AG10803 (cell line): ENCODE measurements around the gene ABI1.

Source experiments
- DNase-seq: peaks from one replicate; pipeline ENCODE4 v3.0.0; 2010; ENCODE audit warnings: low read depth
- H3K4me3 ChIP-seq: 2 replicates; pipeline ENCODE4 v1.5.1; 2011; ENCODE audit warnings: mild to moderate bottlenecking, low read length, control low read depth
- CTCF ChIP-seq: conservative IDR thresholded peaks from 2 replicates; pipeline ENCODE4 v1.5.1; 2011; ENCODE audit warnings: mild to moderate bottlenecking, low read length, control low read depth, inconsistent platforms

Gene ABI1

GRCh38 chr10:26765549-26765948 lies 95.2 kb downstream of the ABI1 start:
- H3K4me3 ChIP-seq: no peak overlapping the region
- TF ChIP-seq CTCF: no peak
- DNase-seq: peak; percentile 14

GRCh38 chr10:26759008-26759407 lies 101.8 kb downstream of the ABI1 start:
- TF ChIP-seq CTCF: no peak
- no peak for DNase-seq
- no peak overlapping the region for H3K4me3 ChIP-seq

- no peak overlapping the region for H3K4me3 ChIP-seq
- peak; percentile 6 for DNase-seq
- no peak for TF ChIP-seq CTCF
These were observed 105.3 kb downstream of the ABI1 start for GRCh38 chr10:26755443-26755903.

GRCh38 chr10:26746061-26746460 lies 114.7 kb downstream of the ABI1 start:
- no peak for TF ChIP-seq CTCF
- no peak overlapping the region for H3K4me3 ChIP-seq
- no peak for DNase-seq

GRCh38 chr10:26743841-26744240 lies 116.9 kb downstream of the ABI1 start:
- no peak overlapping the region for H3K4me3 ChIP-seq
- no peak for DNase-seq
- TF ChIP-seq CTCF: no peak

- peak; percentile 11 for DNase-seq
- H3K4me3 ChIP-seq: no peak overlapping the region
- TF ChIP-seq CTCF: no peak
These were observed 117.7 kb downstream of the ABI1 start for GRCh38 chr10:26743091-26743490.

GRCh38 chr10:26741368-26741767 lies 119.4 kb downstream of the ABI1 start:
- TF ChIP-seq CTCF: no peak
- H3K4me3 ChIP-seq: no peak overlapping the region
- DNase-seq: no peak
